ENCODE results near the gene SLC43A3.

- TF ChIP-seq CTCF (IDR thresholded peaks at IDR 0.05), result no peak
- no peak for TF ChIP-seq POLR2A (IDR thresholded peaks at IDR 0.05)
Measured at GRCh38 chr11:57407941-57408475, 18.9 kb downstream of the SLC43A3 start.

Measured in body of pancreas (tissue), 4 donors.